K562 (cell line): ENCODE data around the gene SSH3. TPM values are rescaled to one million over a fixed set of nuclear protein-coding genes. Genes with fewer than 3 reads are reported as not detected.

Source experiments
- GATAD2A ChIP-seq: fragments of 450-650 bp; IDR thresholded peaks from 2 replicates; pipeline ENCODE4 v1.6.1; 2017
- LCOR ChIP-seq: sonication (generic); formaldehyde crosslinking; IDR thresholded peaks from 2 replicates; pipeline ENCODE4 v1.8.0; 2022; ENCODE audit warnings: mild to moderate bottlenecking, missing genetic modification reagents
- TEAD4 ChIP-seq, 2 experiments: sonication (generic) in 1 of 2; formaldehyde crosslinking in 1 of 2; IDR thresholded peaks; 2 replicates each; pipeline versions ENCODE4 v1.6.1 to v1.8.0; 2012 to 2022; ENCODE audit warnings: borderline replicate concordance in 1 of 2, inconsistent platforms in 1 of 2, low read length in 1 of 2, mild to moderate bottlenecking in 1 of 2, missing genetic modification reagents in 1 of 2
- YY1 ChIP-seq, 3 experiments: IDR thresholded peaks; 2 replicates each; pipeline ENCODE4 v1.6.1; 2011; ENCODE audit warnings: low read length in 2 of 3, mild to moderate bottlenecking in 2 of 3, moderate library complexity in 2 of 3, borderline replicate concordance in 1 of 3, control low read depth in 1 of 3, low read depth in 1 of 3; ENCODE audit not compliant: insufficient read depth in 3 of 3, insufficient replicate concordance in 2 of 3, control insufficient read depth in 1 of 3, insufficient read length in 1 of 3; ENCODE audit errors: extremely low read depth in 1 of 3
- ZNF253 ChIP-seq: fragments of 250-450 bp; sonication (Bioruptor Pico); conservative IDR thresholded peaks from 2 replicates; pipeline ENCODE4 v1.6.1; 2021; ENCODE audit warnings: mild to moderate bottlenecking
- polyA plus RNA-seq, 8 experiments: library from polyadenylated mRNA; depleted of rRNA in 4 of 8; stranded (reverse) in 5 of 8; unstranded in 3 of 8; fragments of >200 nt; fragmentation: Nextera tagmentation in 2 of 8; fragmentation: Illumina TruSeq in 1 of 8; extraction: Ambion mirVana in 2 of 8; extraction: Trizol in 1 of 8; gene quantifications; 2 replicates each; pipeline versions ENCODE4 v1.2.1 to v1.2.3, GENCODE V29; 2011 to 2014; ENCODE audit warnings: inconsistent platforms in 1 of 8, missing spikeins in 1 of 8
- total RNA-seq, 7 experiments: library from RNA; depleted of rRNA in 6 of 7; stranded (reverse); fragments of >200 nt in 6 of 7; fragmentation: Illumina TruSeq in 2 of 7; extraction: Trizol in 2 of 7; gene quantifications; 2 replicates each; pipeline versions ENCODE4 v1.2.1 to v1.2.3, GENCODE V29; 2011 to 2021; ENCODE audit warnings: low replicate concordance in 1 of 7
- TF ChIP-seq, protein P1 (sequence below): fragments of 450-650 bp; IDR thresholded peaks from 2 replicates; pipeline ENCODE4 v1.6.1; 2018; ENCODE audit not compliant: partially characterized antibody
- TF ChIP-seq, protein P2 (sequence below), 2 experiments: fragments of 450-650 bp; formaldehyde crosslinking in 1 of 2; IDR thresholded peaks; 2 replicates each; pipeline versions ENCODE4 v1.4.0 to v1.6.1; 2014 to 2020; ENCODE audit warnings: mild to moderate bottlenecking in 2 of 2, borderline replicate concordance in 1 of 2, low read depth in 1 of 2
- TF ChIP-seq, protein P3 (sequence below): IDR thresholded peaks from 2 replicates; pipeline ENCODE4 v1.6.1; 2014; ENCODE audit warnings: antibody characterized with exemption
- TF ChIP-seq, protein P4 (sequence below): fragments of 250-450 bp; sonication (Bioruptor Pico); IDR thresholded peaks from 2 replicates; pipeline ENCODE4 v1.4.0; 2020

The SSH3 gene
- total and polyA plus RNA-seq, 9 of the 15 experiments (the other 6 are each of a cell fraction or from before 2014, with no cell fraction given) = 0.07 to 1.0 (median 0.24) TPM; not detected in 3

DNA sequence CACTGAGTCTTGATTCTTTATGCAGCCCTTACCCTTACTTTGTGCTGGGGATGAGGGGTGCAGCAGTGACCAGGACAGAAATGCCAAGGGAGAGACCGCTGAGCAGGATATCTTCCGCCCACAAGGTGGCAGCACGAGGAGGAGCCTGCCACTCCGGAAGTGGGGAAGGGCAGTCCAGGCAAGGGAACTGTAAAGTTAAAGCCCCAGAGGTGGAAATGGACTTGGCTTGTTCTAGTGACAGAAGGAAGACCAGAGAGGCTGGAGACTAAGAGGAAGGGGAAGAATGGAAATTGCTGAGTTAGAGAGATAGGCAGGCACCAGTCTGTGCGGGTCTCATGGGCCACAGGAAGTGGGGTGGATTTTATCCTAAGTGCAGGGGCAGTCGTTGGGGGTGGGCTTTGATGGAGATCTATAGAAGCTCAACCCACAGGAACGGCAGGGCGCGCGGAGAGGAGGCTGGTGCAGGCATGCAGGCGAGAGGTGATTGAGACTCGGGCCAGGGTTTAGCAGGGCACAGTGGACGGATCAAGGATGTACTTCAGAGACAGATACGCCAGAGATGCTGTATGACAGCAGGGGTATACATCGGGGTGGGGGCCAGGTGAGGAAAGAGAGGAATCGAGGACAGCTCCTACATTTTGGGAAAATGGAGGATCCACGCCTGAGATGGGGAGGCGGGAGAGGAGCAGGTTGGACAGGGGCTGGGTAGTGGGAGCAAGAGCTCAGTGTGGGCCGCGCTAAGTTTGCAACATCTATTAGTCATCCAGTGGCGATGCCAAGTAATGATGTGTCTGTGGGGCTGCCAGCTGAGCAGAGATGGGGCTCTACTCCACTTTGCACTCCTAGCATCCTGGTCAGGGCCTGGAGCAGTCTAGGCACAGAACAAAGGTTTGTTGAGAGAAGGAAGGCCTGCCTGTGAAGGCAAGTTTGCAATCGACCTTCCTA lies 40.3 kb upstream of the SSH3 start (continued):
- TF ChIP-seq, protein P1, sequence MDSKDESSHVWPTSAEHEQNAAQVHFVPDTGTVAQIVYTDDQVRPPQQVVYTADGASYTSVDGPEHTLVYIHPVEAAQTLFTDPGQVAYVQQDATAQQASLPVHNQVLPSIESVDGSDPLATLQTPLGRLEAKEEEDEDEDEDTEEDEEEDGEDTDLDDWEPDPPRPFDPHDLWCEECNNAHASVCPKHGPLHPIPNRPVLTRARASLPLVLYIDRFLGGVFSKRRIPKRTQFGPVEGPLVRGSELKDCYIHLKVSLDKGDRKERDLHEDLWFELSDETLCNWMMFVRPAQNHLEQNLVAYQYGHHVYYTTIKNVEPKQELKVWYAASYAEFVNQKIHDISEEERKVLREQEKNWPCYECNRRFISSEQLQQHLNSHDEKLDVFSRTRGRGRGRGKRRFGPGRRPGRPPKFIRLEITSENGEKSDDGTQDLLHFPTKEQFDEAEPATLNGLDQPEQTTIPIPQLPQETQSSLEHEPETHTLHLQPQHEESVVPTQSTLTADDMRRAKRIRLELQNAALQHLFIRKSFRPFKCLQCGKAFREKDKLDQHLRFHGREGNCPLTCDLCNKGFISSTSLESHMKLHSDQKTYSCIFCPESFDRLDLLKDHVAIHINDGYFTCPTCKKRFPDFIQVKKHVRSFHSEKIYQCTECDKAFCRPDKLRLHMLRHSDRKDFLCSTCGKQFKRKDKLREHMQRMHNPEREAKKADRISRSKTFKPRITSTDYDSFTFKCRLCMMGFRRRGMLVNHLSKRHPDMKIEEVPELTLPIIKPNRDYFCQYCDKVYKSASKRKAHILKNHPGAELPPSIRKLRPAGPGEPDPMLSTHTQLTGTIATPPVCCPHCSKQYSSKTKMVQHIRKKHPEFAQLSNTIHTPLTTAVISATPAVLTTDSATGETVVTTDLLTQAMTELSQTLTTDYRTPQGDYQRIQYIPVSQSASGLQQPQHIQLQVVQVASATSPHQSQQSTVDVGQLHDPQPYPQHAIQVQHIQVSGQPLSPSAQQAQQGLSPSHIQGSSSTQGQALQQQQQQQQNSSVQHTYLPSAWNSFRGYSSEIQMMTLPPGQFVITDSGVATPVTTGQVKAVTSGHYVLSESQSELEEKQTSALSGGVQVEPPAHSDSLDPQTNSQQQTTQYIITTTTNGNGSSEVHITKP = peak; percentile 73
- TF ChIP-seq GATAD2A = 0 out of 2 replicates have a peak, but pooled peaks have one; percentile 12
- TF ChIP-seq, protein P2, sequence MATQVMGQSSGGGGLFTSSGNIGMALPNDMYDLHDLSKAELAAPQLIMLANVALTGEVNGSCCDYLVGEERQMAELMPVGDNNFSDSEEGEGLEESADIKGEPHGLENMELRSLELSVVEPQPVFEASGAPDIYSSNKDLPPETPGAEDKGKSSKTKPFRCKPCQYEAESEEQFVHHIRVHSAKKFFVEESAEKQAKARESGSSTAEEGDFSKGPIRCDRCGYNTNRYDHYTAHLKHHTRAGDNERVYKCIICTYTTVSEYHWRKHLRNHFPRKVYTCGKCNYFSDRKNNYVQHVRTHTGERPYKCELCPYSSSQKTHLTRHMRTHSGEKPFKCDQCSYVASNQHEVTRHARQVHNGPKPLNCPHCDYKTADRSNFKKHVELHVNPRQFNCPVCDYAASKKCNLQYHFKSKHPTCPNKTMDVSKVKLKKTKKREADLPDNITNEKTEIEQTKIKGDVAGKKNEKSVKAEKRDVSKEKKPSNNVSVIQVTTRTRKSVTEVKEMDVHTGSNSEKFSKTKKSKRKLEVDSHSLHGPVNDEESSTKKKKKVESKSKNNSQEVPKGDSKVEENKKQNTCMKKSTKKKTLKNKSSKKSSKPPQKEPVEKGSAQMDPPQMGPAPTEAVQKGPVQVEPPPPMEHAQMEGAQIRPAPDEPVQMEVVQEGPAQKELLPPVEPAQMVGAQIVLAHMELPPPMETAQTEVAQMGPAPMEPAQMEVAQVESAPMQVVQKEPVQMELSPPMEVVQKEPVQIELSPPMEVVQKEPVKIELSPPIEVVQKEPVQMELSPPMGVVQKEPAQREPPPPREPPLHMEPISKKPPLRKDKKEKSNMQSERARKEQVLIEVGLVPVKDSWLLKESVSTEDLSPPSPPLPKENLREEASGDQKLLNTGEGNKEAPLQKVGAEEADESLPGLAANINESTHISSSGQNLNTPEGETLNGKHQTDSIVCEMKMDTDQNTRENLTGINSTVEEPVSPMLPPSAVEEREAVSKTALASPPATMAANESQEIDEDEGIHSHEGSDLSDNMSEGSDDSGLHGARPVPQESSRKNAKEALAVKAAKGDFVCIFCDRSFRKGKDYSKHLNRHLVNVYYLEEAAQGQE (IDR thresholded peaks at IDR 0.05; ENCODE audit: borderline replicate concordance) = peak; percentile 61; the same call in 1 of the 2 replicates
- TF ChIP-seq, protein P2 (CRISPR knock-in tag; IDR thresholded peaks at IDR 0.05; ENCODE audit: low read depth) = no peak
- TF ChIP-seq YY1 (IDR thresholded peaks at IDR 0.05; ENCODE audit: borderline replicate concordance in 1 of 3, control insufficient read depth in 1 of 3, extremely low read depth in 1 of 3, insufficient read depth in 3 of 3, insufficient read length in 1 of 3, insufficient replicate concordance in 2 of 3, low read depth in 1 of 3, low read length in 2 of 3) = no peak
- no peak for TF ChIP-seq LCOR
- TF ChIP-seq, protein P3, sequence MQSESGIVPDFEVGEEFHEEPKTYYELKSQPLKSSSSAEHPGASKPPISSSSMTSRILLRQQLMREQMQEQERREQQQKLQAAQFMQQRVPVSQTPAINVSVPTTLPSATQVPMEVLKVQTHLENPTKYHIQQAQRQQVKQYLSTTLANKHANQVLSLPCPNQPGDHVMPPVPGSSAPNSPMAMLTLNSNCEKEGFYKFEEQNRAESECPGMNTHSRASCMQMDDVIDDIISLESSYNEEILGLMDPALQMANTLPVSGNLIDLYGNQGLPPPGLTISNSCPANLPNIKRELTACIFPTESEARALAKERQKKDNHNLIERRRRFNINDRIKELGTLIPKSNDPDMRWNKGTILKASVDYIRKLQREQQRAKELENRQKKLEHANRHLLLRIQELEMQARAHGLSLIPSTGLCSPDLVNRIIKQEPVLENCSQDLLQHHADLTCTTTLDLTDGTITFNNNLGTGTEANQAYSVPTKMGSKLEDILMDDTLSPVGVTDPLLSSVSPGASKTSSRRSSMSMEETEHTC = no peak
- TF ChIP-seq, protein P4, sequence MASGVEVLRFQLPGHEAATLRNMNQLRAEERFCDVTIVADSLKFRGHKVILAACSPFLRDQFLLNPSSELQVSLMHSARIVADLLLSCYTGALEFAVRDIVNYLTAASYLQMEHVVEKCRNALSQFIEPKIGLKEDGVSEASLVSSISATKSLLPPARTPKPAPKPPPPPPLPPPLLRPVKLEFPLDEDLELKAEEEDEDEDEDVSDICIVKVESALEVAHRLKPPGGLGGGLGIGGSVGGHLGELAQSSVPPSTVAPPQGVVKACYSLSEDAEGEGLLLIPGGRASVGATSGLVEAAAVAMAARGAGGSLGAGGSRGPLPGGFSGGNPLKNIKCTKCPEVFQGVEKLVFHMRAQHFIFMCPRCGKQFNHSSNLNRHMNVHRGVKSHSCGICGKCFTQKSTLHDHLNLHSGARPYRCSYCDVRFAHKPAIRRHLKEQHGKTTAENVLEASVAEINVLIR (CRISPR knock-in tag) = no peak
- TF ChIP-seq ZNF253 (CRISPR knock-in tag) = no peak
- TF ChIP-seq TEAD4 (IDR thresholded peaks at IDR 0.05; ENCODE audit: low read length) = peak; percentile 43; the same call in 1 of the 2 replicates
- no peak for TF ChIP-seq TEAD4 (CRISPR knock-in tag; IDR thresholded peaks at IDR 0.05; ENCODE audit: borderline replicate concordance)
